IMR-90 (cell line): ENCODE measurements around the gene GATA5. TPM values are rescaled to one million over a fixed set of nuclear protein-coding genes. Genes with fewer than 3 reads are reported as not detected.

Source experiments
- ATAC-seq: fragments of 200-7000 bp; cut with Tn5 transposase; 2 replicates; pipeline ENCODE4 v1.9.1; 2020; ENCODE audit warnings: low read depth, mild to moderate bottlenecking, moderate library complexity
- BruUV-seq: library from RNA; stranded (reverse); fragments of 400-500 nt; replicated peaks from 2 replicates; lab custom pipeline; 2021; lab: Mats Ljungman, UMichigan
- CTCF ChIA-PET: fragments of 300-600 bp; formaldehyde crosslinking; extraction: SDS; loops from one replicate; lab custom pipeline; 2021; ENCODE audit warnings: antibody characterized with exemption; lab: Yijun Ruan, JAX
- POLR2A ChIA-PET: fragments of 300-600 bp; sonication (Branson Sonifier 250); formaldehyde crosslinking; loops from one replicate; lab custom pipeline; 2022; ENCODE audit warnings: antibody characterized with exemption; ENCODE audit not compliant: unreplicated experiment; lab: Charles Lee
- DNase-seq: peaks from one replicate; pipeline ENCODE4 v3.0.0; 2013
- H2AFZ ChIP-seq: replicated peaks from 2 replicates; pipeline ENCODE3; 2013; ENCODE audit warnings: low read length, mild to moderate bottlenecking; ENCODE audit not compliant: poor library complexity
- H2AK5ac ChIP-seq: 2 replicates; pipeline ENCODE4 v1.6.1; 2013; ENCODE audit warnings: low read depth, low read length, inconsistent platforms
- H2AK9ac ChIP-seq: replicated peaks from 2 replicates; pipeline ENCODE3; 2013; ENCODE audit warnings: mild to moderate bottlenecking, low read depth, low read length, moderate library complexity; ENCODE audit not compliant: poor library complexity
- H2BK120ac ChIP-seq: 2 replicates; pipeline ENCODE4 v1.6.1; 2013; ENCODE audit warnings: low read depth, low read length, inconsistent platforms
- H2BK15ac ChIP-seq: 3 replicates; pipeline ENCODE4 v1.6.1; 2013; ENCODE audit warnings: low read depth, low read length, inconsistent platforms
- H2BK20ac ChIP-seq: 2 replicates; pipeline ENCODE4 v1.6.1; 2013; ENCODE audit warnings: low read depth, mild to moderate bottlenecking, inconsistent platforms, low read length, moderate library complexity
- H2BK5ac ChIP-seq: 2 replicates; pipeline ENCODE4 v1.6.1; 2013; ENCODE audit warnings: mild to moderate bottlenecking, low read depth, low read length, inconsistent platforms; ENCODE audit not compliant: poor library complexity, severe bottlenecking
- H3K14ac ChIP-seq: replicated peaks from 2 replicates; pipeline ENCODE4 v1.6.1; 2013; ENCODE audit warnings: low read depth, low read length, inconsistent platforms
- H3K18ac ChIP-seq: 2 replicates; pipeline ENCODE4 v1.6.1; 2013; ENCODE audit warnings: low read depth, low read length, control low read depth
- H3K23ac ChIP-seq: 2 replicates; pipeline ENCODE4 v1.6.1; 2013; ENCODE audit warnings: low read depth, low read length, inconsistent platforms
- H3K27ac ChIP-seq: 2 replicates; pipeline ENCODE4 v1.5.1; 2013; ENCODE audit warnings: mild to moderate bottlenecking, control low read depth, low read length; ENCODE audit not compliant: insufficient read depth
- H3K27me3 ChIP-seq: 2 replicates; pipeline ENCODE4 v1.6.1; 2013; ENCODE audit warnings: low read length; ENCODE audit not compliant: control insufficient read depth, insufficient read depth
- H3K36me3 ChIP-seq: 2 replicates; pipeline ENCODE4 v1.6.1; 2013; ENCODE audit warnings: low read length, mixed read lengths; ENCODE audit not compliant: control insufficient read depth, insufficient read depth
- H3K4ac ChIP-seq: 2 replicates; pipeline ENCODE4 v1.6.1; 2013; ENCODE audit warnings: low read depth, low read length, inconsistent platforms
- H3K4me1 ChIP-seq: 2 replicates; pipeline ENCODE4 v1.6.1; 2013; ENCODE audit warnings: low read length, mixed read lengths; ENCODE audit not compliant: control insufficient read depth, insufficient read depth
- H3K4me2 ChIP-seq: 2 replicates; pipeline ENCODE4 v1.6.1; 2013; ENCODE audit warnings: low read depth, mild to moderate bottlenecking, control low read depth, low read length, moderate library complexity
- H3K4me3 ChIP-seq: 2 replicates; pipeline ENCODE4 v1.5.1; 2013; ENCODE audit warnings: low read depth, mild to moderate bottlenecking, control low read depth, low read length, moderate library complexity; ENCODE audit not compliant: insufficient read depth
- H3K56ac ChIP-seq: 2 replicates; pipeline ENCODE4 v1.6.1; 2013; ENCODE audit warnings: low read length, inconsistent platforms; ENCODE audit not compliant: insufficient read depth; ENCODE audit errors: extremely low read depth
- H3K79me1 ChIP-seq, 2 experiments: 2 replicates each; pipeline ENCODE4 v1.6.1; 2013; ENCODE audit warnings: low read length in 2 of 2, inconsistent platforms in 1 of 2, low read depth in 1 of 2
- H3K9ac ChIP-seq: 2 replicates; pipeline ENCODE4 v1.6.1; 2013; ENCODE audit warnings: low read depth, low read length, control low read depth
- H3K9me1 ChIP-seq: 2 replicates; pipeline ENCODE4 v1.6.1; 2013; ENCODE audit warnings: low read length, inconsistent platforms; ENCODE audit not compliant: insufficient read depth
- H3K9me3 ChIP-seq: 2 replicates; pipeline ENCODE4 v1.6.1; 2013; ENCODE audit warnings: low read length; ENCODE audit not compliant: control insufficient read depth, insufficient read depth
- H4K20me1 ChIP-seq: 2 replicates; pipeline ENCODE4 v1.6.1; 2013; ENCODE audit warnings: low read length, inconsistent platforms; ENCODE audit not compliant: insufficient read depth
- H4K5ac ChIP-seq: 2 replicates; pipeline ENCODE4 v1.6.1; 2013; ENCODE audit warnings: mild to moderate bottlenecking, low read depth, low read length, control low read depth
- H4K8ac ChIP-seq, 2 experiments: 2 replicates each; pipeline ENCODE4 v1.6.1; 2013; ENCODE audit warnings: low read depth in 2 of 2, low read length in 2 of 2, control low read depth in 1 of 2, inconsistent platforms in 1 of 2
- H4K91ac ChIP-seq: 2 replicates; pipeline ENCODE4 v1.6.1; 2013; ENCODE audit warnings: low read depth, low read length, inconsistent platforms; ENCODE audit not compliant: insufficient read depth
- BHLHE40 ChIP-seq: fragments of 150-350 bp; IDR thresholded peaks from 2 replicates; pipeline ENCODE4 v1.6.1; 2016; ENCODE audit warnings: mild to moderate bottlenecking, low read depth, low read length
- FOS ChIP-seq: fragments of 150-350 bp; IDR thresholded peaks from 2 replicates; pipeline ENCODE4 v1.6.1; 2016; ENCODE audit warnings: low read depth, low read length
- MAZ ChIP-seq: IDR thresholded peaks from 2 replicates; pipeline ENCODE4 v1.6.1; 2012; ENCODE audit warnings: low read depth, mild to moderate bottlenecking, low read length, improper control_type of control experiment, moderate library complexity, borderline replicate concordance
- NFE2L2 ChIP-seq: fragments of 150-350 bp; IDR thresholded peaks from 2 replicates; pipeline ENCODE4 v1.6.1; 2016; ENCODE audit warnings: low read depth, mild to moderate bottlenecking, low read length
- RAD21 ChIP-seq: IDR thresholded peaks from 2 replicates; pipeline ENCODE4 v1.6.1; 2012; ENCODE audit warnings: low read length, improper control_type of control experiment
- RFX5 ChIP-seq: IDR thresholded peaks from 2 replicates; pipeline ENCODE4 v1.8.0; 2012; ENCODE audit warnings: low read depth, mild to moderate bottlenecking, low read length, moderate library complexity
- SMC3 ChIP-seq: fragments of 150-350 bp; IDR thresholded peaks from 2 replicates; pipeline ENCODE4 v1.6.1; 2016; ENCODE audit warnings: low read depth, mild to moderate bottlenecking, antibody characterized with exemption, low read length, moderate library complexity
- WGBS, 2 experiments: methylation state at CpG; one replicate each; pipeline versions ENCODE4 v1.1.5 to v1.1.7; 2013; ENCODE audit warnings: missing lambda C conversion rate in 2 of 2; ENCODE audit not compliant: insufficient read length in 1 of 2; ENCODE audit errors: extremely low coverage in 2 of 2; 5-methylcytosine and 5-hydroxymethylcytosine counted together
- dilution Hi-C: fragments of 300-500 bp; cut with HindIII; formaldehyde crosslinking; loops from one replicate; pipeline ENCODE4 v1.14.3; 2018; ENCODE audit warnings: low sequenced_read_pairs; ENCODE audit not compliant: unreplicated experiment
- in situ Hi-C: fragments of 300-500 bp; cut with MboI; formaldehyde crosslinking; loops from 3 replicates; pipeline ENCODE4 v1.14.3; 2019; ENCODE audit warnings: low sequenced_read_pairs, inconsistent platforms, mixed read lengths
- intact Hi-C: fragments of 100-400 bp; cut with micrococcal nuclease; formaldehyde crosslinking; loops from 2 replicates; pipeline ENCODE4 v1.10.0; 2022
- polyA plus RNA-seq, 3 experiments: library from polyadenylated mRNA; depleted of rRNA; stranded (reverse); fragments of >200 nt; gene quantifications; 2 replicates each; pipeline ENCODE4 v1.2.3, GENCODE V29; 2012; ENCODE audit warnings: low replicate concordance in 1 of 3
- total RNA-seq: library from RNA; depleted of rRNA; stranded (reverse); fragments of >200 nt; gene quantifications from 2 replicates; pipeline ENCODE4 v1.2.3, GENCODE V29; 2012
- TF ChIP-seq, protein P1 (sequence below): fragments of 150-350 bp; IDR thresholded peaks from 2 replicates; pipeline ENCODE4 v1.6.1; 2016; ENCODE audit warnings: low read depth, mild to moderate bottlenecking, low read length, moderate library complexity, borderline replicate concordance
- TF ChIP-seq, protein P2 (sequence below): fragments of 150-350 bp; IDR thresholded peaks from 2 replicates; pipeline ENCODE4 v1.6.1; 2017; ENCODE audit warnings: mild to moderate bottlenecking, antibody characterized with exemption, low read length, low read depth

GATA5 gene
- total and polyA plus RNA-seq, 2 of the 4 experiments (the other 2 are of a cell fraction): not detected

DNA sequence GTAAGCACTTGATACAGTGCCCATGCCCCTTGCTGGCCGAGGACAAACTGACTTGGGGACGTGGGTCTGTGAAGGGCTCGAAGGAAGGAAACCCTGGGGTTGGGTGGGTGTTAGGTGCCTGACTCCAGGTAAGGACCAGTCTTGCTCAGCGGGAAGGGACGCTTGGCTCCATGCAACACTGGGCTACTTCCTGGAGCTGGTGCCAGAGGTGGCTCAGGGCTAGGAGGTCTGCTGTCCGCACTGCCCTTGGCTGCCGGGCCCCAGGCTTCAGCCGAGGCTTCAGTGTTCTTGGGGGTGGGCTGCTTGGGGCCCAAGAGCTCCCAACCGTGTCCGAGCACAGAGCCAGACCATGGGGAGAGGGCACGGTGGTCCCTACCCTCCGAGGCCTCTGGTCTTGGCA lies 5.3 kb downstream of the GATA5 start:
- in situ Hi-C loops: no loop called here
- no peak overlapping the region for H3K23ac ChIP-seq
- H4K8ac ChIP-seq: no peak overlapping the region
- intact Hi-C loops: no loop called here
- no peak overlapping the region for H3K56ac ChIP-seq
- no peaks in the 10 kb centered on the region for H3K79me1 ChIP-seq
- H3K4me2 ChIP-seq: no peak overlapping the region
- peaks cover 74% of the 10 kb centered on the region for H3K27me3 ChIP-seq
- H2BK20ac ChIP-seq: no peak overlapping the region
- H3K4me1 ChIP-seq: no peaks in the 10 kb centered on the region
- ATAC-seq: no peak
- no peak overlapping the region for H2BK120ac ChIP-seq
- WGBS, 2 experiments: 43% methylated on average over 6 of the region's 12 CpGs; no CpG with 5 or more reads in 1 of the 2 experiments
- no peak overlapping the region for H3K9ac ChIP-seq
- dilution Hi-C loops: no loop called here
- CTCF ChIA-PET: no interaction called here
- no peak for TF ChIP-seq RFX5
- TF ChIP-seq FOS: no peak
- TF ChIP-seq NFE2L2: no peak
- TF ChIP-seq RAD21: no peak
- TF ChIP-seq, protein P1, sequence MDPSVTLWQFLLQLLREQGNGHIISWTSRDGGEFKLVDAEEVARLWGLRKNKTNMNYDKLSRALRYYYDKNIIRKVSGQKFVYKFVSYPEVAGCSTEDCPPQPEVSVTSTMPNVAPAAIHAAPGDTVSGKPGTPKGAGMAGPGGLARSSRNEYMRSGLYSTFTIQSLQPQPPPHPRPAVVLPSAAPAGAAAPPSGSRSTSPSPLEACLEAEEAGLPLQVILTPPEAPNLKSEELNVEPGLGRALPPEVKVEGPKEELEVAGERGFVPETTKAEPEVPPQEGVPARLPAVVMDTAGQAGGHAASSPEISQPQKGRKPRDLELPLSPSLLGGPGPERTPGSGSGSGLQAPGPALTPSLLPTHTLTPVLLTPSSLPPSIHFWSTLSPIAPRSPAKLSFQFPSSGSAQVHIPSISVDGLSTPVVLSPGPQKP: no peak
- TF ChIP-seq, protein P2, sequence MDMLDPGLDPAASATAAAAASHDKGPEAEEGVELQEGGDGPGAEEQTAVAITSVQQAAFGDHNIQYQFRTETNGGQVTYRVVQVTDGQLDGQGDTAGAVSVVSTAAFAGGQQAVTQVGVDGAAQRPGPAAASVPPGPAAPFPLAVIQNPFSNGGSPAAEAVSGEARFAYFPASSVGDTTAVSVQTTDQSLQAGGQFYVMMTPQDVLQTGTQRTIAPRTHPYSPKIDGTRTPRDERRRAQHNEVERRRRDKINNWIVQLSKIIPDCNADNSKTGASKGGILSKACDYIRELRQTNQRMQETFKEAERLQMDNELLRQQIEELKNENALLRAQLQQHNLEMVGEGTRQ: no peak
- no peak for TF ChIP-seq MAZ
- no peak for TF ChIP-seq BHLHE40
- no peak for TF ChIP-seq SMC3
- H3K9me3 ChIP-seq: no peaks in the 10 kb centered on the region
- no peak for DNase-seq
- no TSS peak for BruUV-seq
- H3K18ac ChIP-seq: no peak overlapping the region
- H4K5ac ChIP-seq: no peak overlapping the region
- H3K14ac ChIP-seq: no peak overlapping the region
- no peak overlapping the region for H2AK5ac ChIP-seq
- no peak overlapping the region for H2AK9ac ChIP-seq
- H2BK5ac ChIP-seq: no peak overlapping the region
- no peak overlapping the region for H3K4me3 ChIP-seq
- no peak overlapping the region for H3K27ac ChIP-seq
- H3K9me1 ChIP-seq: no peaks in the 10 kb centered on the region
- H4K91ac ChIP-seq: no peak overlapping the region
- H2AFZ ChIP-seq: no peak overlapping the region
- no peak overlapping the region for H3K4ac ChIP-seq
- POLR2A ChIA-PET: no interaction called here
- no peaks in the 10 kb centered on the region for H3K36me3 ChIP-seq
- H4K20me1 ChIP-seq: no peaks in the 10 kb centered on the region
- no peak overlapping the region for H2BK15ac ChIP-seq
